Measurements from ENCODE around the gene ANXA3. TPM values are rescaled to one million over a fixed set of nuclear protein-coding genes. Genes with fewer than 3 reads are reported as not detected.

Gene ANXA3
- total RNA-seq, 1 experiment from 2014 or later: 12.0 TPM

DNA sequence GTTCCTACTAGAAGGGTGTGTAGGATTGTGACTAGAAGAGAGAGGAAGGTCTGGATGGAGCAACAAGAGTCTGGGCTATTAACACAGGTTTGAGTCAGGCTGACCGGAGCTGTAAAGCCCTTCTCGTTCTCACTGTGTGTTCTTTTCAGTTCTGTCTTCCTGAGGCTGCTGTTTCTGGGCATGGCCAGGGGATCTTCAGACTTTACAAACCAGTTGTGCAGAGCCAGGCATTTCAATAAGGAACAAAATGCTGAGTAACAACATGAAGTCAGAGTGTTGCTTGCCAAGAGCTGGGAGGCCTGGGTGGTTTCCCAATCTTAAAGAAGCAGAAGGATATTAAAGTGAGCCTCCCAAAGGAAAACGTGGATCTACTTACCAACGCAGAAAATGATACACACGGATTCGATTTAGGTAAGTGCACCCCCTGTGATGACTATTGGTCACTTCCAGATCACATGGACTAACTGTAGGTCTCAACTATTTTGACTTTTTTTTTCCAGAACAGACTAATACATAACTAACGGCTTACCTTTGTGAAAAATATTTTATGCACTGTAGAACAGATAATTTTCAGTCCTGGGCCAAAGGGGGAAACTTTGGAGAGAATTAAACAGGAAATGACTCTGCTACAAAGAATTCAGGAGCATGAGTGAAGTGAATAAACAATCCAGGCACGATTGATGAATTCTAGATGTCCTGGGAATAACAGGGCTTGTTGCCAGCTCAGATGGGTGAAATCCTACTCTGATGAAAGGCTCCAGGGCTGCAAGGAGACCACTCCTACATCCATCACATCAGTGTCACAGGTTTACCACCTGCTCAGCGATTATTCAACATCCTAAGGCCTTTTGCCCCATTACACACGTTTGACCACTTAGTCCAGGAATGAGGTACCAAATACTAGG lies 94.5 kb downstream of the ANXA3 start:
- H3K9me3 Mint-ChIP-seq: no peaks in the 10 kb centered on the region
- no peaks in the 10 kb centered on the region for H3K36me3 Mint-ChIP-seq
- TF ChIP-seq, protein P1, sequence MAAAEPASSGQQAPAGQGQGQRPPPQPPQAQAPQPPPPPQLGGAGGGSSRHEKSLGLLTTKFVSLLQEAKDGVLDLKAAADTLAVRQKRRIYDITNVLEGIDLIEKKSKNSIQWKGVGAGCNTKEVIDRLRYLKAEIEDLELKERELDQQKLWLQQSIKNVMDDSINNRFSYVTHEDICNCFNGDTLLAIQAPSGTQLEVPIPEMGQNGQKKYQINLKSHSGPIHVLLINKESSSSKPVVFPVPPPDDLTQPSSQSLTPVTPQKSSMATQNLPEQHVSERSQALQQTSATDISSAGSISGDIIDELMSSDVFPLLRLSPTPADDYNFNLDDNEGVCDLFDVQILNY (CRISPR knock-in tag; IDR thresholded peaks at IDR 0.05): no peak
- TF ChIP-seq, protein P2, sequence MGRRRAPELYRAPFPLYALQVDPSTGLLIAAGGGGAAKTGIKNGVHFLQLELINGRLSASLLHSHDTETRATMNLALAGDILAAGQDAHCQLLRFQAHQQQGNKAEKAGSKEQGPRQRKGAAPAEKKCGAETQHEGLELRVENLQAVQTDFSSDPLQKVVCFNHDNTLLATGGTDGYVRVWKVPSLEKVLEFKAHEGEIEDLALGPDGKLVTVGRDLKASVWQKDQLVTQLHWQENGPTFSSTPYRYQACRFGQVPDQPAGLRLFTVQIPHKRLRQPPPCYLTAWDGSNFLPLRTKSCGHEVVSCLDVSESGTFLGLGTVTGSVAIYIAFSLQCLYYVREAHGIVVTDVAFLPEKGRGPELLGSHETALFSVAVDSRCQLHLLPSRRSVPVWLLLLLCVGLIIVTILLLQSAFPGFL (CRISPR knock-in tag; IDR thresholded peaks at IDR 0.05; ENCODE audit: borderline replicate concordance): no peak
- TF ChIP-seq NR2C2 (CRISPR knock-in tag; IDR thresholded peaks at IDR 0.05) (no peak), ZNF219 (CRISPR knock-in tag; IDR thresholded peaks at IDR 0.05; ENCODE audit: borderline replicate concordance) (no peak), PRRX2 (CRISPR knock-in tag; IDR thresholded peaks at IDR 0.05) (no peak), IRF2 (CRISPR knock-in tag; IDR thresholded peaks at IDR 0.05; ENCODE audit: borderline replicate concordance, low read depth) (no peak), GABPB1 (CRISPR knock-in tag; IDR thresholded peaks at IDR 0.05) (no peak), ZBTB21 (CRISPR knock-in tag; IDR thresholded peaks at IDR 0.05; ENCODE audit: borderline replicate concordance) (no peak), ZNF138 (CRISPR knock-in tag; conservative IDR thresholded peaks at IDR 0.05) (no peak), SMAD4 (CRISPR knock-in tag; IDR thresholded peaks at IDR 0.05) (no peak), SMAD3 (CRISPR knock-in tag; IDR thresholded peaks at IDR 0.05; ENCODE audit: borderline replicate concordance) (no peak)
- TF ChIP-seq, protein P3, sequence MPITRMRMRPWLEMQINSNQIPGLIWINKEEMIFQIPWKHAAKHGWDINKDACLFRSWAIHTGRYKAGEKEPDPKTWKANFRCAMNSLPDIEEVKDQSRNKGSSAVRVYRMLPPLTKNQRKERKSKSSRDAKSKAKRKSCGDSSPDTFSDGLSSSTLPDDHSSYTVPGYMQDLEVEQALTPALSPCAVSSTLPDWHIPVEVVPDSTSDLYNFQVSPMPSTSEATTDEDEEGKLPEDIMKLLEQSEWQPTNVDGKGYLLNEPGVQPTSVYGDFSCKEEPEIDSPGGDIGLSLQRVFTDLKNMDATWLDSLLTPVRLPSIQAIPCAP (CRISPR knock-in tag; IDR thresholded peaks at IDR 0.05): no peak
- TF ChIP-seq, protein P4, sequence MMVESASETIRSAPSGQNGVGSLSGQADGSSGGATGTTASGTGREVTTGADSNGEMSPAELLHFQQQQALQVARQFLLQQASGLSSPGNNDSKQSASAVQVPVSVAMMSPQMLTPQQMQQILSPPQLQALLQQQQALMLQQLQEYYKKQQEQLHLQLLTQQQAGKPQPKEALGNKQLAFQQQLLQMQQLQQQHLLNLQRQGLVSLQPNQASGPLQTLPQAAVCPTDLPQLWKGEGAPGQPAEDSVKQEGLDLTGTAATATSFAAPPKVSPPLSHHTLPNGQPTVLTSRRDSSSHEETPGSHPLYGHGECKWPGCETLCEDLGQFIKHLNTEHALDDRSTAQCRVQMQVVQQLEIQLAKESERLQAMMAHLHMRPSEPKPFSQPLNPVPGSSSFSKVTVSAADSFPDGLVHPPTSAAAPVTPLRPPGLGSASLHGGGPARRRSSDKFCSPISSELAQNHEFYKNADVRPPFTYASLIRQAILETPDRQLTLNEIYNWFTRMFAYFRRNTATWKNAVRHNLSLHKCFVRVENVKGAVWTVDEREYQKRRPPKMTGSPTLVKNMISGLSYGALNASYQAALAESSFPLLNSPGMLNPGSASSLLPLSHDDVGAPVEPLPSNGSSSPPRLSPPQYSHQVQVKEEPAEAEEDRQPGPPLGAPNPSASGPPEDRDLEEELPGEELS (CRISPR knock-in tag; IDR thresholded peaks at IDR 0.05): no peak
- TF ChIP-seq, protein P5, sequence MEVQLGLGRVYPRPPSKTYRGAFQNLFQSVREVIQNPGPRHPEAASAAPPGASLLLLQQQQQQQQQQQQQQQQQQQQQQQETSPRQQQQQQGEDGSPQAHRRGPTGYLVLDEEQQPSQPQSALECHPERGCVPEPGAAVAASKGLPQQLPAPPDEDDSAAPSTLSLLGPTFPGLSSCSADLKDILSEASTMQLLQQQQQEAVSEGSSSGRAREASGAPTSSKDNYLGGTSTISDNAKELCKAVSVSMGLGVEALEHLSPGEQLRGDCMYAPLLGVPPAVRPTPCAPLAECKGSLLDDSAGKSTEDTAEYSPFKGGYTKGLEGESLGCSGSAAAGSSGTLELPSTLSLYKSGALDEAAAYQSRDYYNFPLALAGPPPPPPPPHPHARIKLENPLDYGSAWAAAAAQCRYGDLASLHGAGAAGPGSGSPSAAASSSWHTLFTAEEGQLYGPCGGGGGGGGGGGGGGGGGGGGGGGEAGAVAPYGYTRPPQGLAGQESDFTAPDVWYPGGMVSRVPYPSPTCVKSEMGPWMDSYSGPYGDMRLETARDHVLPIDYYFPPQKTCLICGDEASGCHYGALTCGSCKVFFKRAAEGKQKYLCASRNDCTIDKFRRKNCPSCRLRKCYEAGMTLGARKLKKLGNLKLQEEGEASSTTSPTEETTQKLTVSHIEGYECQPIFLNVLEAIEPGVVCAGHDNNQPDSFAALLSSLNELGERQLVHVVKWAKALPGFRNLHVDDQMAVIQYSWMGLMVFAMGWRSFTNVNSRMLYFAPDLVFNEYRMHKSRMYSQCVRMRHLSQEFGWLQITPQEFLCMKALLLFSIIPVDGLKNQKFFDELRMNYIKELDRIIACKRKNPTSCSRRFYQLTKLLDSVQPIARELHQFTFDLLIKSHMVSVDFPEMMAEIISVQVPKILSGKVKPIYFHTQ (CRISPR knock-in tag; IDR thresholded peaks at IDR 0.05): no peak
- TF ChIP-seq, protein P6, sequence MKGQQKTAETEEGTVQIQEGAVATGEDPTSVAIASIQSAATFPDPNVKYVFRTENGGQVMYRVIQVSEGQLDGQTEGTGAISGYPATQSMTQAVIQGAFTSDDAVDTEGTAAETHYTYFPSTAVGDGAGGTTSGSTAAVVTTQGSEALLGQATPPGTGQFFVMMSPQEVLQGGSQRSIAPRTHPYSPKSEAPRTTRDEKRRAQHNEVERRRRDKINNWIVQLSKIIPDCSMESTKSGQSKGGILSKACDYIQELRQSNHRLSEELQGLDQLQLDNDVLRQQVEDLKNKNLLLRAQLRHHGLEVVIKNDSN (CRISPR knock-in tag; IDR thresholded peaks at IDR 0.05): no peak
- TF ChIP-seq, protein P7, sequence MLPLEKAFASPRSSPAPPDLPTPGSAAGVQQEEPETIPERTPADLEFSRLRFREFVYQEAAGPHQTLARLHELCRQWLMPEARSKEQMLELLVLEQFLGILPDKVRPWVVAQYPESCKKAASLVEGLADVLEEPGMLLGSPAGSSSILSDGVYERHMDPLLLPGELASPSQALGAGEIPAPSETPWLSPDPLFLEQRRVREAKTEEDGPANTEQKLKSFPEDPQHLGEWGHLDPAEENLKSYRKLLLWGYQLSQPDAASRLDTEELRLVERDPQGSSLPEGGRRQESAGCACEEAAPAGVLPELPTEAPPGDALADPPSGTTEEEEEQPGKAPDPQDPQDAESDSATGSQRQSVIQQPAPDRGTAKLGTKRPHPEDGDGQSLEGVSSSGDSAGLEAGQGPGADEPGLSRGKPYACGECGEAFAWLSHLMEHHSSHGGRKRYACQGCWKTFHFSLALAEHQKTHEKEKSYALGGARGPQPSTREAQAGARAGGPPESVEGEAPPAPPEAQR (CRISPR knock-in tag; IDR thresholded peaks at IDR 0.05): no peak
- TF ChIP-seq, protein P8, sequence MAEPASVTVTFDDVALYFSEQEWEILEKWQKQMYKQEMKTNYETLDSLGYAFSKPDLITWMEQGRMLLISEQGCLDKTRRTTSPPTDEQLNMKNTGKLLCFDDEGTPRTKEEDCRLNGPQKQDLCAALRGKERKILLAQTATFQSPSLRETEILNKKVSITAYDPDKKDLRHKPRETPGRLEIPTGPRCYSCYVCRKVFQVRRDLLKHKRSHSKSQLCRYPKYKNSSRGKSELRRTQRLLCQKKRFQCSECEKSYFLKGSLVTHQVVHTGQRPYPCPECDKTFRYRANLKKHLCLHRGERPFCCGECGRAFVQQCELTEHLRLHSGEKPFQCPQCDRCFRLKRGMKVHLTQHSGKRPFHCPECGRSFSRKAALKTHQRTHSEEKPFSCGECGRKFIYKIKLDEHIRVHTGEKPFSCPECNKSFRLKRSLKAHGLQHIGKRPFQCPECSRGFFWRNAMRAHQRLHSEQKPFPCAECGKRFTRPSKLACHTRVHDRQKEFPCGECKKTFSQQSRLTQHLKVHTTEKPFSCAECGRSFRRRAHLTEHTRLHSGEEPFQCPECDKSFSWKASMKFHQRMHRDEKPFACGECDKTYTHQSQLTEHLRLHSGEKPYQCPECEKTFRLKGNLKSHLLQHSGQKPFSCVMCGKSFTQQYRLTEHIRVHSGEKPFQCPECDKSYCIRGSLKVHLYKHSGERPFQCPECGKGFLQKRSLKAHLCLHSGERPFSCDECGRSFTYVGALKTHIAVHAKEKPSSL (CRISPR knock-in tag; conservative IDR thresholded peaks at IDR 0.05): no peak
- H3K4me1 Mint-ChIP-seq: peaks cover 9% of the 10 kb centered on the region
- no peak overlapping the region for H3K4me3 Mint-ChIP-seq
- CTCF ChIA-PET: interaction anchor here (0.9 to 1.1 kb wide), 2 partner anchors 15 to 21 kb away, joined by 3 to 4 read pairs; no protein-coding TSS in a partner anchor
- no peaks in the 10 kb centered on the region for H3K27me3 Mint-ChIP-seq (ENCODE audit: low read depth)
- DNase-seq (ENCODE audit: low spot score) (no peak), ATAC-seq (peak; percentile 18)
- POLR2A ChIA-PET: no interaction called here
- peak overlapping the region; percentile 22; the same call in 1 of the 2 replicates for H3K27ac Mint-ChIP-seq
